Neural crest cell (in vitro differentiated cells): ENCODE data around the gene CXCR2. TPM values are rescaled to one million over a fixed set of nuclear protein-coding genes. Genes with fewer than 3 reads are reported as not detected.

Experiments
- DNase-seq: peaks from one replicate; pipeline ENCODE4 v3.0.0; 2021; ENCODE audit warnings: low read depth, mixed read lengths, low spot score
- H3K27ac Mint-ChIP-seq: one replicate; pipeline ENCODE4 v1.8.0; 2021; ENCODE audit warnings: mild to moderate bottlenecking, mixed read lengths; ENCODE audit not compliant: unreplicated experiment
- H3K27me3 Mint-ChIP-seq: 2 replicates; pipeline ENCODE4 v1.8.0; 2021; ENCODE audit warnings: low read depth, mild to moderate bottlenecking, mixed read lengths
- H3K36me3 Mint-ChIP-seq: 2 replicates; pipeline ENCODE4 v1.8.0; 2021; ENCODE audit warnings: low read depth, mild to moderate bottlenecking, mixed read lengths
- H3K4me1 Mint-ChIP-seq: 2 replicates; pipeline ENCODE4 v1.8.0; 2021; ENCODE audit warnings: mixed read lengths
- H3K4me3 Mint-ChIP-seq: one replicate; pipeline ENCODE4 v1.8.0; 2021; ENCODE audit warnings: mild to moderate bottlenecking, mixed read lengths
- H3K9me3 Mint-ChIP-seq: 2 replicates; pipeline ENCODE4 v1.8.0; 2021; ENCODE audit warnings: mixed read lengths
- total RNA-seq: library from RNA; stranded (reverse); gene quantifications from 2 replicates; pipeline ENCODE4 v1.2.1, GENCODE V29; 2021
- TF ChIP-seq, protein P1 (sequence below): fragments of 200-600 bp; sonication (generic); conservative IDR thresholded peaks from 2 replicates; pipeline ENCODE4 v1.5.0; 2021; ENCODE audit warnings: antibody characterized with exemption, mild to moderate bottlenecking

Gene CXCR2
- total RNA-seq, 1 donor from 2014 or later = not detected

DNA sequence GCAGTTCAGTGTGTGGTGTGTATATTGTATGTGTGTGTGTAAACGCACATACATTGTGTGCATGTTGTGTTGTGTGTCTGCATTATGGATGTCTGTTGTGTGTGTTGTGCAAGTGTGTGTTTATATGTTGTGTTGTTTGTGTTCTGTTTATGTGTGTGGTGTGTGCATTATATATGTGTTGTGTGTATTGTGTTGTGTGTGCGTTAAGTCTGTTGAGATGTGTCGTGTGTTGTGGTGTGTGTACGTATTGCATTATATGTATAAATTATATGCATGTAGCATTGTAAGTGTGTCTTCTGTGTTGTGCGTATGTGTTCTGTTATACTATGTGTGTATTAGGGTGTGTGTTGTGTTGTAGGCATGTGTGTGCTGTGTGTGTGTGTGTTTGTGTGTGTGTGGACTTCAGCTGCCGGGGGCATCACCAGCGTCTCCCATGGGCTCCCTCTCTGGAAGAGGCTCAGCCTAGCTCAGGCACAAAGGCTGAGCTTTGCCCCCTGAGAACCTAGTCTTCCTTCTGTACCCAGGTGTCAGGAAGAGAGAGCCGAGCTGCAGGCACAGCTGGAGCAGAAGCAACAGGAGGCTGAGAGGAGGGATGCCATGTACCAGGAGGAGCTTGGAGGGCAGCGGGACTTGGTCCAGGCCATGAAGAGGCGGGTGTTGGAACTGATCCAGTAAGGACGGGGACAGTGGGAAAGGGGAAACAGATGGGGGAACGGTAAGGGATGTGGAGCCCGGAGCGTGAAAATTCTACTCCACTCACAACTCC, 43.1 kb upstream of the CXCR2 start:
- Mint-ChIP-seq H3K27me3 (peaks cover 16% of the 10 kb centered on the region), H3K36me3 (no peaks in the 10 kb centered on the region), H3K4me1 (no peaks in the 10 kb centered on the region), H3K4me3 (no peak overlapping the region), H3K27ac (no peak overlapping the region), H3K9me3 (peaks cover 14% of the 10 kb centered on the region)
- TF ChIP-seq, protein P1, sequence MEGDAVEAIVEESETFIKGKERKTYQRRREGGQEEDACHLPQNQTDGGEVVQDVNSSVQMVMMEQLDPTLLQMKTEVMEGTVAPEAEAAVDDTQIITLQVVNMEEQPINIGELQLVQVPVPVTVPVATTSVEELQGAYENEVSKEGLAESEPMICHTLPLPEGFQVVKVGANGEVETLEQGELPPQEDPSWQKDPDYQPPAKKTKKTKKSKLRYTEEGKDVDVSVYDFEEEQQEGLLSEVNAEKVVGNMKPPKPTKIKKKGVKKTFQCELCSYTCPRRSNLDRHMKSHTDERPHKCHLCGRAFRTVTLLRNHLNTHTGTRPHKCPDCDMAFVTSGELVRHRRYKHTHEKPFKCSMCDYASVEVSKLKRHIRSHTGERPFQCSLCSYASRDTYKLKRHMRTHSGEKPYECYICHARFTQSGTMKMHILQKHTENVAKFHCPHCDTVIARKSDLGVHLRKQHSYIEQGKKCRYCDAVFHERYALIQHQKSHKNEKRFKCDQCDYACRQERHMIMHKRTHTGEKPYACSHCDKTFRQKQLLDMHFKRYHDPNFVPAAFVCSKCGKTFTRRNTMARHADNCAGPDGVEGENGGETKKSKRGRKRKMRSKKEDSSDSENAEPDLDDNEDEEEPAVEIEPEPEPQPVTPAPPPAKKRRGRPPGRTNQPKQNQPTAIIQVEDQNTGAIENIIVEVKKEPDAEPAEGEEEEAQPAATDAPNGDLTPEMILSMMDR = no peak
- DNase-seq = no peak

DNA sequence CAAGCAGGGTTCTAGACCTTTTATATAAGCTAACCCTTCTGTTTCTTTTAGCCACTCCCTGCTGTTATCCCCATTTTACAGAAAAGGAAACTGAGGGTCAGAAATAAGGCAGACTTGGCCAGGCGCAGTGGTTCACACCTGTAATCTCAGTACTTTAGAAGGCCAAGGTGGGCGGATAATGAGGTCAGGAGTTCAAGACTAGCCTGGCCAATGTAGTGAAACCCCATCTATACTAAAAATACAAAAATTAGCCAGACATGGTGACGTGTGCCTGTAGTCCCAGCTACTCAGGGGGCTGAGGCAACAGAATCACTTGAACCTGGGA, 42.5 kb upstream of the CXCR2 start:
- no peaks in the 10 kb centered on the region for H3K36me3 Mint-ChIP-seq
- H3K4me1 Mint-ChIP-seq = no peaks in the 10 kb centered on the region
- peaks cover 21% of the 10 kb centered on the region for H3K27me3 Mint-ChIP-seq
- peaks cover 14% of the 10 kb centered on the region for H3K9me3 Mint-ChIP-seq
- H3K4me3 Mint-ChIP-seq = no peak overlapping the region
- no peak for DNase-seq
- no peak overlapping the region for H3K27ac Mint-ChIP-seq
- TF ChIP-seq, protein P1 = no peak

GRCh38 chr2:218086478-218086877, 39.4 kb upstream of the CXCR2 start:
- H3K36me3 Mint-ChIP-seq = no peaks in the 10 kb centered on the region
- TF ChIP-seq, protein P1 = no peak

GRCh38 chr2:218089259-218089658, 36.6 kb upstream of the CXCR2 start:
- Mint-ChIP-seq H3K36me3 (no peaks in the 10 kb centered on the region), H3K4me1 (no peaks in the 10 kb centered on the region), H3K9me3 (peaks cover 10% of the 10 kb centered on the region), H3K27ac (no peak overlapping the region), H3K27me3 (peaks cover 39% of the 10 kb centered on the region), H3K4me3 (no peak overlapping the region)
- TF ChIP-seq, protein P1 = no peak
- DNase-seq = no peak

More at GRCh38 chr2:218086478-218086877, 39.4 kb upstream of the CXCR2 start:
- Mint-ChIP-seq H3K4me3 (no peak overlapping the region), H3K4me1 (no peaks in the 10 kb centered on the region), H3K27ac (no peak overlapping the region), H3K9me3 (peaks cover 14% of the 10 kb centered on the region), H3K27me3 (peaks cover 37% of the 10 kb centered on the region)
- DNase-seq = no peak

DNA sequence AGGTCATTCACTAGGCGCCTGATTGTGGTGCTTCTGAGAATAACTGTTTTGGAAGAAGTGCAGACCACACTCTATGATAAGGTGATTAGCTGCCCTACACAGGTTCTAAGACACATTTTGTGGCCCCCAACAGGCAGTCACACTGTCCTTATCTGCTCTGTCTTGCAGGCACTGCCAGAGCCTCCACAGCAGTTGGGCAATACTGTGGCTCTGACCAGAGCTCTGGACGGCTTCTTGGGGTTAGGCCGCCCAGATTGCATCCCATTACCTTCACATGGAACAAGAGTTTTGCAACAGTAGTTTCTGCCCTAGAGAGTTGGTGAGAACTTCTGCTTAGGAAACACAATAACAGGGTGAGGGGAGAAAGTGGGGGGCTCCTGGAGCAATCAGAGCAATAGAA, 34.1 kb upstream of the CXCR2 start:
- Mint-ChIP-seq H3K27ac (no peak overlapping the region), H3K4me1 (no peaks in the 10 kb centered on the region), H3K27me3 (peaks cover 31% of the 10 kb centered on the region), H3K36me3 (no peaks in the 10 kb centered on the region), H3K9me3 (no peaks in the 10 kb centered on the region), H3K4me3 (no peak overlapping the region)
- no peak for DNase-seq
- TF ChIP-seq, protein P1 = no peak
